K562 (cell line): Measurements from ENCODE around the gene ADAMTS14. TPM values are rescaled to one million over a fixed set of nuclear protein-coding genes. Genes with fewer than 3 reads are reported as not detected.

Experiments used
- CBX8 ChIP-seq: fragments of 200-600 bp; sonication (generic); IDR thresholded peaks from 2 replicates; pipeline ENCODE4 v1.6.1; 2012; ENCODE audit warnings: borderline replicate concordance, mixed run types, low read depth, mild to moderate bottlenecking, moderate library complexity, mixed read lengths, low read length, control low read depth, inconsistent platforms; ENCODE audit not compliant: poor library complexity, severe bottlenecking; ENCODE audit errors: extremely low read depth
- HDAC6 ChIP-seq: IDR thresholded peaks from 2 replicates; pipeline ENCODE4 v1.6.1; 2012; ENCODE audit warnings: low read depth, mild to moderate bottlenecking, control low read depth, inconsistent platforms, low read length, moderate library complexity
- ILK ChIP-seq: fragments of 450-650 bp; IDR thresholded peaks from 2 replicates; pipeline ENCODE4 v1.6.1; 2016; ENCODE audit warnings: missing genetic modification characterization, low read depth, mild to moderate bottlenecking, missing compliant biosample characterization, moderate library complexity, borderline replicate concordance
- KAT7 ChIP-seq: sonication (generic); formaldehyde crosslinking; IDR thresholded peaks from 2 replicates; pipeline ENCODE4 v1.8.0; 2022; ENCODE audit warnings: missing genetic modification reagents, mild to moderate bottlenecking, borderline replicate concordance
- LCOR ChIP-seq: sonication (generic); formaldehyde crosslinking; IDR thresholded peaks from 2 replicates; pipeline ENCODE4 v1.8.0; 2022; ENCODE audit warnings: mild to moderate bottlenecking, missing genetic modification reagents
- NFRKB ChIP-seq: fragments of 450-650 bp; IDR thresholded peaks from 2 replicates; pipeline ENCODE4 v1.6.1; 2016; ENCODE audit warnings: low read depth
- NR2C1 ChIP-seq, 2 experiments: fragments of 450-650 bp; IDR thresholded peaks; 2 replicates each; pipeline ENCODE4 v1.6.1; 2017; ENCODE audit warnings: mild to moderate bottlenecking in 2 of 2, antibody characterized with exemption in 1 of 2, inconsistent platforms in 1 of 2, missing compliant biosample characterization in 1 of 2, missing genetic modification characterization in 1 of 2
- PRMT5 ChIP-seq: sonication (generic); formaldehyde crosslinking; IDR thresholded peaks from 2 replicates; pipeline ENCODE4 v1.5.0; 2020; ENCODE audit warnings: missing genetic modification reagents
- SAFB2 ChIP-seq: fragments of 200-400 bp; formaldehyde crosslinking; IDR thresholded peaks from 2 replicates; pipeline ENCODE4 v1.6.1; 2018; ENCODE audit warnings: borderline replicate concordance, low read length, low read depth, moderate library complexity; ENCODE audit not compliant: severe bottlenecking
- XRCC5 ChIP-seq: fragments of 200-400 bp; formaldehyde crosslinking; IDR thresholded peaks from 2 replicates; pipeline ENCODE4 v1.6.1; 2017; ENCODE audit warnings: low read depth, mild to moderate bottlenecking, low read length
- ZNF24 ChIP-seq: fragments of 450-650 bp; IDR thresholded peaks from 2 replicates; pipeline ENCODE4 v1.6.1; 2016
- polyA plus RNA-seq, 8 experiments: library from polyadenylated mRNA; depleted of rRNA in 4 of 8; stranded (reverse) in 5 of 8; unstranded in 3 of 8; fragments of >200 nt; fragmentation: Nextera tagmentation in 2 of 8; fragmentation: Illumina TruSeq in 1 of 8; extraction: Ambion mirVana in 2 of 8; extraction: Trizol in 1 of 8; gene quantifications; 2 replicates each; pipeline versions ENCODE4 v1.2.1 to v1.2.3, GENCODE V29; 2011 to 2014; ENCODE audit warnings: inconsistent platforms in 1 of 8, missing spikeins in 1 of 8
- total RNA-seq, 7 experiments: library from RNA; depleted of rRNA in 6 of 7; stranded (reverse); fragments of >200 nt in 6 of 7; fragmentation: Illumina TruSeq in 2 of 7; extraction: Trizol in 2 of 7; gene quantifications; 2 replicates each; pipeline versions ENCODE4 v1.2.1 to v1.2.3, GENCODE V29; 2011 to 2021; ENCODE audit warnings: low replicate concordance in 1 of 7
- TF ChIP-seq, protein P1 (sequence below): fragments of 450-650 bp; IDR thresholded peaks from 2 replicates; pipeline ENCODE4 v1.6.1; 2017; ENCODE audit warnings: antibody characterized with exemption
- TF ChIP-seq, protein P2 (sequence below): fragments of 450-650 bp; IDR thresholded peaks from 2 replicates; pipeline ENCODE4 v1.6.1; 2016; ENCODE audit warnings: mild to moderate bottlenecking, moderate library complexity

The ADAMTS14 gene
- total and polyA plus RNA-seq, 9 of the 15 experiments (the other 6 are each of a cell fraction or from before 2014, with no cell fraction given): 0.04 to 37.4 (median 15.9) TPM

DNA sequence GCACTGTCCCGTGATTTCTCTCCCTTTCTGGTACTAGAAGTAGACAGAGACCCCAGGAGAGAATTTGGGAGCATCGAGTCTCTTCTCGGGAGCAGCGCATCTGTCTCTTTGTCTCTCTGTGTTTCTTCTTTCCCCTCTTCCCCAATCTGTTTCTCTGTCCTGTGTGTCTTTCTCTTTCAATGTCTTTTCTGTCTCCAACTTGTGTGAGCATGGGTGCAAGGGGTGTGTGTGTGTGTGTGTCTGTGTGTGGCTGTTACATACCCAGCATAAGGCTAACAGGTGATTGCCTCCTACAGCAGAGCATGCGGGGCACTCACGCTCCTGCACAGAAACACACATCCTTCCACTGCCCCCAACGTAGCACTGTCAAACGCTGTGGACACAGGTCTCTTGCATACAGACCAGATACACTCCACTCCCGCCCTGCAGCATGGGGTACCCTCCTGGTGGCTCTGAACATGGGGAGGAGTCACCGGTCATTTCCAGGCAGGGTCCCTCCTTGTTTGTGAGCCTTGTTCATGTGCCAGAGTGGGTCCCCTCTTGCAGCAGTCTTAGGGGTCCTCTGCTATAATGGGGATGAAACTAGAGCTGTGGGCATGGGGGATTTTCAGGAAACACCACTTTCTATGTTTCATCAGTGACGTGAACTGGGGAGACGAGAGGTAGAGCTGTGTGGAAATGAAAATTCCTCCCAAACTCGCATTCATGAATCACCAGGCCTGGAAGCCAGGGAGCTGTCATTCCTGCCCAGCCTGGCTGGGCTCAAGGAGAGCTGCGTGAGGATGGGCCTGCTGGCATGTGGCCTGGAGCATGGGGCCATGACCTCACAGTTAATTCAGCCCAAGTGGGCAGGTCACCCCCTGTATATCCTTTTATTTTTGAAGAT is 980 bp downstream of the ADAMTS14 start (continued):
- TF ChIP-seq PRMT5 (CRISPR knock-in tag): no peak
- no peak for TF ChIP-seq ZNF24
- no peak for TF ChIP-seq LCOR
- TF ChIP-seq, protein P1, sequence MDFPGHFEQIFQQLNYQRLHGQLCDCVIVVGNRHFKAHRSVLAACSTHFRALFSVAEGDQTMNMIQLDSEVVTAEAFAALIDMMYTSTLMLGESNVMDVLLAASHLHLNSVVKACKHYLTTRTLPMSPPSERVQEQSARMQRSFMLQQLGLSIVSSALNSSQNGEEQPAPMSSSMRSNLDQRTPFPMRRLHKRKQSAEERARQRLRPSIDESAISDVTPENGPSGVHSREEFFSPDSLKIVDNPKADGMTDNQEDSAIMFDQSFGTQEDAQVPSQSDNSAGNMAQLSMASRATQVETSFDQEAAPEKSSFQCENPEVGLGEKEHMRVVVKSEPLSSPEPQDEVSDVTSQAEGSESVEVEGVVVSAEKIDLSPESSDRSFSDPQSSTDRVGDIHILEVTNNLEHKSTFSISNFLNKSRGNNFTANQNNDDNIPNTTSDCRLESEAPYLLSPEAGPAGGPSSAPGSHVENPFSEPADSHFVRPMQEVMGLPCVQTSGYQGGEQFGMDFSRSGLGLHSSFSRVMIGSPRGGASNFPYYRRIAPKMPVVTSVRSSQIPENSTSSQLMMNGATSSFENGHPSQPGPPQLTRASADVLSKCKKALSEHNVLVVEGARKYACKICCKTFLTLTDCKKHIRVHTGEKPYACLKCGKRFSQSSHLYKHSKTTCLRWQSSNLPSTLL: no peak
- TF ChIP-seq XRCC5: 0 out of 2 replicates have a peak, but pooled peaks have one; percentile 41
- TF ChIP-seq CBX8: no peak
- peak; percentile 90; the same call in 1 of the 2 replicates for TF ChIP-seq KAT7 (CRISPR knock-in tag)
- TF ChIP-seq ILK (tag): no peak
- TF ChIP-seq SAFB2: no peak
- no peak for TF ChIP-seq HDAC6
- no peak for TF ChIP-seq NR2C1 (IDR thresholded peaks at IDR 0.05)
- no peak for TF ChIP-seq NR2C1 (tag; IDR thresholded peaks at IDR 0.05)
- TF ChIP-seq NFRKB: 0 out of 2 replicates have a peak, but pooled peaks have one; percentile 67
- TF ChIP-seq, protein P2, sequence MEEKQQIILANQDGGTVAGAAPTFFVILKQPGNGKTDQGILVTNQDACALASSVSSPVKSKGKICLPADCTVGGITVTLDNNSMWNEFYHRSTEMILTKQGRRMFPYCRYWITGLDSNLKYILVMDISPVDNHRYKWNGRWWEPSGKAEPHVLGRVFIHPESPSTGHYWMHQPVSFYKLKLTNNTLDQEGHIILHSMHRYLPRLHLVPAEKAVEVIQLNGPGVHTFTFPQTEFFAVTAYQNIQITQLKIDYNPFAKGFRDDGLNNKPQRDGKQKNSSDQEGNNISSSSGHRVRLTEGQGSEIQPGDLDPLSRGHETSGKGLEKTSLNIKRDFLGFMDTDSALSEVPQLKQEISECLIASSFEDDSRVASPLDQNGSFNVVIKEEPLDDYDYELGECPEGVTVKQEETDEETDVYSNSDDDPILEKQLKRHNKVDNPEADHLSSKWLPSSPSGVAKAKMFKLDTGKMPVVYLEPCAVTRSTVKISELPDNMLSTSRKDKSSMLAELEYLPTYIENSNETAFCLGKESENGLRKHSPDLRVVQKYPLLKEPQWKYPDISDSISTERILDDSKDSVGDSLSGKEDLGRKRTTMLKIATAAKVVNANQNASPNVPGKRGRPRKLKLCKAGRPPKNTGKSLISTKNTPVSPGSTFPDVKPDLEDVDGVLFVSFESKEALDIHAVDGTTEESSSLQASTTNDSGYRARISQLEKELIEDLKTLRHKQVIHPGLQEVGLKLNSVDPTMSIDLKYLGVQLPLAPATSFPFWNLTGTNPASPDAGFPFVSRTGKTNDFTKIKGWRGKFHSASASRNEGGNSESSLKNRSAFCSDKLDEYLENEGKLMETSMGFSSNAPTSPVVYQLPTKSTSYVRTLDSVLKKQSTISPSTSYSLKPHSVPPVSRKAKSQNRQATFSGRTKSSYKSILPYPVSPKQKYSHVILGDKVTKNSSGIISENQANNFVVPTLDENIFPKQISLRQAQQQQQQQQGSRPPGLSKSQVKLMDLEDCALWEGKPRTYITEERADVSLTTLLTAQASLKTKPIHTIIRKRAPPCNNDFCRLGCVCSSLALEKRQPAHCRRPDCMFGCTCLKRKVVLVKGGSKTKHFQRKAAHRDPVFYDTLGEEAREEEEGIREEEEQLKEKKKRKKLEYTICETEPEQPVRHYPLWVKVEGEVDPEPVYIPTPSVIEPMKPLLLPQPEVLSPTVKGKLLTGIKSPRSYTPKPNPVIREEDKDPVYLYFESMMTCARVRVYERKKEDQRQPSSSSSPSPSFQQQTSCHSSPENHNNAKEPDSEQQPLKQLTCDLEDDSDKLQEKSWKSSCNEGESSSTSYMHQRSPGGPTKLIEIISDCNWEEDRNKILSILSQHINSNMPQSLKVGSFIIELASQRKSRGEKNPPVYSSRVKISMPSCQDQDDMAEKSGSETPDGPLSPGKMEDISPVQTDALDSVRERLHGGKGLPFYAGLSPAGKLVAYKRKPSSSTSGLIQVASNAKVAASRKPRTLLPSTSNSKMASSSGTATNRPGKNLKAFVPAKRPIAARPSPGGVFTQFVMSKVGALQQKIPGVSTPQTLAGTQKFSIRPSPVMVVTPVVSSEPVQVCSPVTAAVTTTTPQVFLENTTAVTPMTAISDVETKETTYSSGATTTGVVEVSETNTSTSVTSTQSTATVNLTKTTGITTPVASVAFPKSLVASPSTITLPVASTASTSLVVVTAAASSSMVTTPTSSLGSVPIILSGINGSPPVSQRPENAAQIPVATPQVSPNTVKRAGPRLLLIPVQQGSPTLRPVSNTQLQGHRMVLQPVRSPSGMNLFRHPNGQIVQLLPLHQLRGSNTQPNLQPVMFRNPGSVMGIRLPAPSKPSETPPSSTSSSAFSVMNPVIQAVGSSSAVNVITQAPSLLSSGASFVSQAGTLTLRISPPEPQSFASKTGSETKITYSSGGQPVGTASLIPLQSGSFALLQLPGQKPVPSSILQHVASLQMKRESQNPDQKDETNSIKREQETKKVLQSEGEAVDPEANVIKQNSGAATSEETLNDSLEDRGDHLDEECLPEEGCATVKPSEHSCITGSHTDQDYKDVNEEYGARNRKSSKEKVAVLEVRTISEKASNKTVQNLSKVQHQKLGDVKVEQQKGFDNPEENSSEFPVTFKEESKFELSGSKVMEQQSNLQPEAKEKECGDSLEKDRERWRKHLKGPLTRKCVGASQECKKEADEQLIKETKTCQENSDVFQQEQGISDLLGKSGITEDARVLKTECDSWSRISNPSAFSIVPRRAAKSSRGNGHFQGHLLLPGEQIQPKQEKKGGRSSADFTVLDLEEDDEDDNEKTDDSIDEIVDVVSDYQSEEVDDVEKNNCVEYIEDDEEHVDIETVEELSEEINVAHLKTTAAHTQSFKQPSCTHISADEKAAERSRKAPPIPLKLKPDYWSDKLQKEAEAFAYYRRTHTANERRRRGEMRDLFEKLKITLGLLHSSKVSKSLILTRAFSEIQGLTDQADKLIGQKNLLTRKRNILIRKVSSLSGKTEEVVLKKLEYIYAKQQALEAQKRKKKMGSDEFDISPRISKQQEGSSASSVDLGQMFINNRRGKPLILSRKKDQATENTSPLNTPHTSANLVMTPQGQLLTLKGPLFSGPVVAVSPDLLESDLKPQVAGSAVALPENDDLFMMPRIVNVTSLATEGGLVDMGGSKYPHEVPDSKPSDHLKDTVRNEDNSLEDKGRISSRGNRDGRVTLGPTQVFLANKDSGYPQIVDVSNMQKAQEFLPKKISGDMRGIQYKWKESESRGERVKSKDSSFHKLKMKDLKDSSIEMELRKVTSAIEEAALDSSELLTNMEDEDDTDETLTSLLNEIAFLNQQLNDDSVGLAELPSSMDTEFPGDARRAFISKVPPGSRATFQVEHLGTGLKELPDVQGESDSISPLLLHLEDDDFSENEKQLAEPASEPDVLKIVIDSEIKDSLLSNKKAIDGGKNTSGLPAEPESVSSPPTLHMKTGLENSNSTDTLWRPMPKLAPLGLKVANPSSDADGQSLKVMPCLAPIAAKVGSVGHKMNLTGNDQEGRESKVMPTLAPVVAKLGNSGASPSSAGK: no peak
